Stimulated activated CD4-positive, alpha-beta T cell treated with anti-CD3 and anti-CD28 coated beads, Interleukin-4, amount 100 ng/mL, for 1 hour (primary cell): ENCODE results near the gene PXT1.

Experiments used
- DNase-seq: peaks from one replicate; pipeline ENCODE4 v3.0.0-alpha.2; 2020

PXT1 gene

GRCh38 chr6:36387440-36388303 lies 55.0 kb downstream of the PXT1 start, which contains the start of gene ETV7:
Gene ETV7 (minus strand): TSS chr6:36387669. CDS start chr6:36387541, 128 bp downstream.
- peak; percentile 46 for DNase-seq

GRCh38 chr6:36386495-36387439 lies 55.9 kb downstream of the PXT1 start:
- DNase-seq = peak; percentile 11

- DNase-seq = no peak
These were observed 58.6 kb downstream of the PXT1 start for GRCh38 chr6:36384095-36384494.

GRCh38 chr6:36383606-36384005 lies 59.0 kb downstream of the PXT1 start:
- DNase-seq = no peak

- DNase-seq = no peak
These were observed 59.7 kb downstream of the PXT1 start for GRCh38 chr6:36382976-36383375.

- DNase-seq = no peak
These were observed 60.9 kb downstream of the PXT1 start for GRCh38 chr6:36381502-36382389.

GRCh38 chr6:36380166-36380565 lies 62.5 kb downstream of the PXT1 start:
- DNase-seq = no peak

- DNase-seq = no peak
These were observed 63.7 kb downstream of the PXT1 start for GRCh38 chr6:36378936-36379335.

GRCh38 chr6:36378243-36378920 lies 64.3 kb downstream of the PXT1 start:
- DNase-seq = no peak

- no peak for DNase-seq
These were observed 65.1 kb downstream of the PXT1 start for GRCh38 chr6:36377594-36377993.

GRCh38 chr6:36376742-36377141 lies 65.9 kb downstream of the PXT1 start:
- DNase-seq = no peak

- no peak for DNase-seq
These were observed 66.5 kb downstream of the PXT1 start for GRCh38 chr6:36376183-36376582.

- DNase-seq = no peak
These were observed 67.0 kb downstream of the PXT1 start for GRCh38 chr6:36375644-36376155.

- no peak for DNase-seq
These were observed 67.7 kb downstream of the PXT1 start for GRCh38 chr6:36374972-36375371.

- DNase-seq = no peak
These were observed 68.5 kb downstream of the PXT1 start for GRCh38 chr6:36374194-36374593.

- no peak for DNase-seq
These were observed 69.2 kb downstream of the PXT1 start for GRCh38 chr6:36373368-36374019.

GRCh38 chr6:36372088-36372487 lies 70.6 kb downstream of the PXT1 start:
- DNase-seq = no peak

- no peak for DNase-seq
These were observed 71.4 kb downstream of the PXT1 start for GRCh38 chr6:36371211-36371610.

- no peak for DNase-seq
These were observed 72.0 kb downstream of the PXT1 start for GRCh38 chr6:36370638-36371037.

GRCh38 chr6:36368921-36369865 lies 73.5 kb downstream of the PXT1 start:
- no peak for DNase-seq
